Keratinocyte (primary cell): ENCODE data around the gene HARBI1. TPM values are rescaled to one million over a fixed set of nuclear protein-coding genes. Genes with fewer than 3 reads are reported as not detected.

ENCODE experiments used
- DNase-seq: peaks from one replicate; pipeline ENCODE4 v3.0.0-alpha.2; 2011; ENCODE audit warnings: low read depth, missing footprints, low spot score
- FAIRE-seq: peaks from 2 replicates; lab custom pipeline; 2011; peaks lifted over from hg19 to GRCh38; lab: Jason Lieb, UNC
- H2AFZ ChIP-seq: 2 replicates; pipeline ENCODE4 v1.6.0; 2012; ENCODE audit warnings: low read length, control low read depth, inconsistent platforms; ENCODE audit not compliant: control insufficient read depth
- H3K27ac ChIP-seq: 2 replicates; pipeline ENCODE4 v1.5.1; 2011; ENCODE audit warnings: low read length; ENCODE audit not compliant: control insufficient read depth, insufficient read depth
- H3K27me3 ChIP-seq: 3 replicates; pipeline ENCODE4 v1.6.0; 2011; ENCODE audit warnings: low read length; ENCODE audit not compliant: control insufficient read depth, insufficient read depth; ENCODE audit errors: extremely low read depth
- H3K36me3 ChIP-seq, 2 experiments: 2 replicates in 1 of 2; 3 replicates in 1 of 2; pipeline ENCODE4 v1.5.1; 2011; ENCODE audit warnings: low read length in 2 of 2, mild to moderate bottlenecking in 1 of 2; ENCODE audit not compliant: control insufficient read depth in 2 of 2, insufficient read depth in 2 of 2; ENCODE audit errors: extremely low read depth in 1 of 2
- H3K4me1 ChIP-seq: 3 replicates; pipeline ENCODE4 v1.5.1; 2011; ENCODE audit warnings: low read length; ENCODE audit not compliant: control insufficient read depth, insufficient read depth; ENCODE audit errors: extremely low read depth
- H3K4me2 ChIP-seq: 3 replicates; pipeline ENCODE4 v1.6.0; 2011; ENCODE audit warnings: low read depth, low read length; ENCODE audit not compliant: control insufficient read depth, insufficient read depth; ENCODE audit errors: extremely low read depth
- H3K4me3 ChIP-seq, 3 experiments: fragments of 200-600 bp in 1 of 3; sonication (generic) in 1 of 3; 2 replicates in 2 of 3; 3 replicates in 1 of 3; pipeline ENCODE4 v1.5.1; 2011 to 2016; ENCODE audit warnings: low read length in 3 of 3, mild to moderate bottlenecking in 3 of 3, control low read depth in 2 of 3, inconsistent platforms in 1 of 3, low read depth in 1 of 3, mixed read lengths in 1 of 3, mixed run types in 1 of 3, moderate library complexity in 1 of 3; ENCODE audit not compliant: control insufficient read depth in 2 of 3, insufficient read depth in 2 of 3; ENCODE audit errors: extremely low read depth in 1 of 3
- H3K79me2 ChIP-seq: 2 replicates; pipeline ENCODE4 v1.6.0; 2012; ENCODE audit warnings: low read length; ENCODE audit not compliant: control insufficient read depth, insufficient read depth
- H3K9ac ChIP-seq: 3 replicates; pipeline ENCODE4 v1.6.0; 2011; ENCODE audit warnings: low read length; ENCODE audit not compliant: control insufficient read depth, insufficient read depth; ENCODE audit errors: extremely low read depth
- H3K9me1 ChIP-seq: 3 replicates; pipeline ENCODE4 v1.6.0; 2011; ENCODE audit warnings: low read length; ENCODE audit not compliant: control insufficient read depth, insufficient read depth; ENCODE audit errors: extremely low read depth
- H3K9me3 ChIP-seq: 2 replicates; pipeline ENCODE4 v1.5.1; 2012; ENCODE audit warnings: low read depth, low read length; ENCODE audit not compliant: control insufficient read depth
- H4K20me1 ChIP-seq: 3 replicates; pipeline ENCODE4 v1.6.0; 2011; ENCODE audit warnings: low read length; ENCODE audit not compliant: control insufficient read depth, insufficient read depth; ENCODE audit errors: extremely low read depth
- CTCF ChIP-seq, 3 experiments: IDR thresholded peaks in 1 of 3; conservative IDR thresholded peaks in 1 of 3; optimal IDR thresholded peaks in 1 of 3; 2 replicates in 2 of 3; 3 replicates in 1 of 3; pipeline versions ENCODE3 to v1.5.1; 2011; ENCODE audit warnings: low read length in 3 of 3, mild to moderate bottlenecking in 3 of 3, moderate library complexity in 2 of 3, control low read depth in 1 of 3, inconsistent platforms in 1 of 3; ENCODE audit not compliant: insufficient read depth in 2 of 3; ENCODE audit errors: extremely low read depth in 1 of 3
- EZH2 ChIP-seq: IDR thresholded peaks from one replicate; pipeline ENCODE4 v1.6.1; 2012; ENCODE audit warnings: inconsistent platforms, mild to moderate bottlenecking, low read length, moderate library complexity
- dilution Hi-C: fragments of 300-500 bp; cut with MboI; formaldehyde crosslinking; loops from one replicate; pipeline ENCODE4 v1.7.0; 2020; ENCODE audit warnings: low sequenced_read_pairs; ENCODE audit not compliant: extremely low pct_ligation_motif_present
- polyA plus RNA-seq, 5 experiments: library from polyadenylated mRNA; depleted of rRNA in 3 of 5; stranded (reverse) in 3 of 5; stranded (forward) in 1 of 5; unstranded in 1 of 5; fragments of >200 nt; gene quantifications; 1 replicate in 1 of 5; 2 replicates in 3 of 5; 3 replicates in 1 of 5; pipeline versions ENCODE4 v1.2.1 to v1.2.3, GENCODE V29; 2011 to 2012; ENCODE audit warnings: missing spikeins in 2 of 5, low read depth in 1 of 5, low replicate concordance in 1 of 5

The HARBI1 gene
- polyA plus RNA-seq, 1 donor (not counting 4 experiments of a cell fraction or from before 2014, with no cell fraction given) = 5.5 TPM

- H4K20me1 ChIP-seq = no peaks in the 10 kb centered on the region
- no peak overlapping the region for H3K4me3 ChIP-seq
- no peak for DNase-seq
- H3K4me1 ChIP-seq = no peaks in the 10 kb centered on the region
- H3K9ac ChIP-seq = no peak overlapping the region
- H3K36me3 ChIP-seq = peaks cover under 1 to 6% of the 10 kb centered on the region in 2 experiments
- H3K27me3 ChIP-seq = no peaks in the 10 kb centered on the region
- dilution Hi-C loops = no loop called here
- H3K9me3 ChIP-seq = no peaks in the 10 kb centered on the region
- H3K79me2 ChIP-seq = no peaks in the 10 kb centered on the region
- H2AFZ ChIP-seq = no peak overlapping the region
- no peak for FAIRE-seq
- TF ChIP-seq CTCF (optimal IDR thresholded peaks at IDR 0.05 in 1 of 3, IDR thresholded peaks at IDR 0.05 in 1 of 3, conservative IDR thresholded peaks at IDR 0.05 in 1 of 3; ENCODE audit: extremely low read depth in 1 of 3, insufficient read depth in 2 of 3, low read length in 3 of 3) (no peak), EZH2 (no peak)
- no peaks in the 10 kb centered on the region for H3K9me1 ChIP-seq
- no peak overlapping the region for H3K27ac ChIP-seq
- no peak overlapping the region for H3K4me2 ChIP-seq
These were observed 20.5 kb upstream of the HARBI1 start for GRCh38 chr11:46637546-46637945.

DNA sequence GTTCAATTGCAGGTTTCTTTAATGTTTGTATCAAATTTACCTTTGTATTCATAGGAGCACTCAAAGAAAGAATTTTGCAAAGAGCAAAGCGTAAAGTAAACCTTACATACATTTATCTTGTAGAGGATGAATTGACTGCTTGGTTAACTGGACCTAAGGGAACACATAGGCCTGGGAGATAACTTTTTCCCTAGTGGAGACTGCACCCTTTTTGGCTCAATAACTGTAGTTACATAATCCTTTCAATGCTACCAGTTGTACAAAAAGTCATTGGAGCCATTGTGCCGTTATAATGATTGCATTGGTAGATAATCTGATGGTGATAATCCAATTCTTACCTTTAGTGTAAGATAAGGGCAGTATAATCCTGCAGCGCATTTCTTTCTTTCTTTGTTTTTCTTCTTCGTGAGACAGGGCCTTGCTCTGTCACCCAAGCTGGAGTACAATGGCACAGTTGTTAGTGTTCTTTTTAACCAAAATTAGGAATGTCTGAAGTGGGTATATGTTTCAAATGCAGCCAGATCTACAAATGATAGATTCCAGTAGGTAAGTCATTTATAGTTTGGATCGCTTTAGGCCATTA is 18.6 kb upstream of the HARBI1 start:
- Histone ChIP-seq H3K9ac (no peak overlapping the region), H4K20me1 (no peaks in the 10 kb centered on the region), H3K4me1 (no peaks in the 10 kb centered on the region), H3K27ac (no peak overlapping the region), H2AFZ (no peak overlapping the region), H3K9me1 (no peaks in the 10 kb centered on the region), H3K36me3 (peaks cover 2 to 10% of the 10 kb centered on the region in 2 experiments), H3K4me2 (no peak overlapping the region), H3K9me3 (no peaks in the 10 kb centered on the region), H3K27me3 (no peaks in the 10 kb centered on the region), H3K4me3 (no peak overlapping the region), H3K79me2 (no peaks in the 10 kb centered on the region)
- TF ChIP-seq EZH2 (no peak), CTCF (optimal IDR thresholded peaks at IDR 0.05 in 1 of 3, IDR thresholded peaks at IDR 0.05 in 1 of 3, conservative IDR thresholded peaks at IDR 0.05 in 1 of 3; ENCODE audit: extremely low read depth in 1 of 3, insufficient read depth in 2 of 3, low read length in 3 of 3) (no peak)
- DNase-seq = no peak
- dilution Hi-C loops = no loop called here
- no peak for FAIRE-seq
